H1 (cell line): ENCODE results near the gene GABPB1. TPM values are rescaled to one million over a fixed set of nuclear protein-coding genes. Genes with fewer than 3 reads are reported as not detected.

Experiments used
- CTCF ChIA-PET: fragments of 300-600 bp; sonication (Branson Sonifier 250); formaldehyde crosslinking; loops from one replicate; lab custom pipeline; 2021; ENCODE audit not compliant: partially characterized antibody; lab: Charles Lee
- POLR2A ChIA-PET: fragments of 300-600 bp; sonication (Branson Sonifier 250); formaldehyde crosslinking; loops from one replicate; lab custom pipeline; 2021; ENCODE audit warnings: inconsistent platforms; ENCODE audit not compliant: partially characterized antibody; lab: Charles Lee
- DNase-seq, 2 experiments: peaks; one replicate each; pipeline versions ENCODE4 v3.0.0 to v3.0.0-alpha.2; 2010 to 2022; ENCODE audit warnings: low spot score in 2 of 2, low read depth in 1 of 2, mixed read lengths in 1 of 2
- FAIRE-seq: peaks from 2 replicates; lab custom pipeline; 2011; peaks lifted over from hg19 to GRCh38; lab: Jason Lieb, UNC
- H2AFZ ChIP-seq: 2 replicates; pipeline ENCODE4 v1.8.1; 2012; ENCODE audit warnings: low read length, inconsistent platforms
- H2AK5ac ChIP-seq: 2 replicates; pipeline ENCODE4 v1.6.1; 2013; ENCODE audit warnings: low read depth, low read length
- H2BK120ac ChIP-seq: replicated peaks from 2 replicates; pipeline ENCODE3; 2013; ENCODE audit warnings: low read depth, low read length, inconsistent platforms
- H2BK12ac ChIP-seq: 2 replicates; pipeline ENCODE4 v1.6.1; 2013; ENCODE audit warnings: low read depth, low read length
- H2BK15ac ChIP-seq: 2 replicates; pipeline ENCODE4 v1.6.1; 2013; ENCODE audit warnings: low read length
- H2BK20ac ChIP-seq: 2 replicates; pipeline ENCODE4 v1.6.1; 2013; ENCODE audit warnings: low read length
- H2BK5ac ChIP-seq: 2 replicates; pipeline ENCODE4 v1.6.1; 2013; ENCODE audit warnings: low read depth, low read length
- H3K14ac ChIP-seq: 2 replicates; pipeline ENCODE4 v1.6.1; 2013; ENCODE audit warnings: inconsistent platforms; ENCODE audit not compliant: insufficient read length
- H3K18ac ChIP-seq: 2 replicates; pipeline ENCODE4 v1.6.1; 2013; ENCODE audit warnings: low read length; ENCODE audit errors: extremely low read depth
- H3K23ac ChIP-seq: 2 replicates; pipeline ENCODE4 v1.6.1; 2013; ENCODE audit warnings: inconsistent platforms; ENCODE audit not compliant: insufficient read length
- H3K23me2 ChIP-seq: 2 replicates; pipeline ENCODE4 v1.6.1; 2013; ENCODE audit warnings: low read depth, low read length
- H3K27ac ChIP-seq: 2 replicates; pipeline ENCODE4 v1.6.1; 2011; ENCODE audit warnings: low read depth, low read length, inconsistent platforms
- H3K27me3 ChIP-seq, 4 experiments: replicated peaks in 1 of 4; 1 replicate in 1 of 4; 2 replicates in 3 of 4; pipeline versions ENCODE4 v1.6.1 to v1.8.1; 2011 to 2013; ENCODE audit warnings: low read length in 3 of 4, mild to moderate bottlenecking in 3 of 4, inconsistent platforms in 2 of 4, mixed read lengths in 2 of 4, moderate library complexity in 1 of 4; ENCODE audit not compliant: control insufficient read depth in 3 of 4, insufficient read depth in 3 of 4; ENCODE audit errors: extremely low read depth in 1 of 4
- H3K36me3 ChIP-seq, 4 experiments: 2 replicates each; pipeline versions ENCODE4 v1.6.1 to v1.8.1; 2011 to 2013; ENCODE audit warnings: mild to moderate bottlenecking in 4 of 4, low read length in 3 of 4, moderate library complexity in 2 of 4, control low read depth in 1 of 4, inconsistent platforms in 1 of 4; ENCODE audit not compliant: insufficient read depth in 4 of 4, control insufficient read depth in 2 of 4
- H3K4ac ChIP-seq: replicated peaks from 2 replicates; pipeline ENCODE3; 2013; ENCODE audit warnings: low read length, low read depth, mixed read lengths, inconsistent platforms; ENCODE audit not compliant: insufficient read length
- H3K4me1 ChIP-seq, 4 experiments: replicated peaks in 1 of 4; 1 replicate in 1 of 4; 2 replicates in 3 of 4; pipeline versions ENCODE4 v1.6.1 to v1.8.1; 2011 to 2013; ENCODE audit warnings: low read length in 3 of 4, inconsistent platforms in 2 of 4, mixed read lengths in 1 of 4; ENCODE audit not compliant: insufficient read depth in 4 of 4, control insufficient read depth in 3 of 4
- H3K4me2 ChIP-seq, 2 experiments: 2 replicates each; pipeline versions ENCODE4 v1.6.1 to v1.8.1; 2011 to 2013; ENCODE audit warnings: low read depth in 2 of 2, low read length in 2 of 2, control low read depth in 1 of 2, inconsistent platforms in 1 of 2, mild to moderate bottlenecking in 1 of 2; ENCODE audit not compliant: insufficient read depth in 1 of 2
- H3K4me3 ChIP-seq, 4 experiments: fragments of 200-600, 300-600 bp in 1 of 4; sonication (generic), shearing (Covaris generic), sonication (Bioruptor Twin) in 1 of 4; 2 replicates each; pipeline versions ENCODE4 v1.5.1 to v1.8.1; 2011 to 2016; ENCODE audit warnings: low read length in 4 of 4, low read depth in 3 of 4, control low read depth in 2 of 4, inconsistent platforms in 2 of 4, mild to moderate bottlenecking in 2 of 4, mixed read lengths in 1 of 4, moderate library complexity in 1 of 4; ENCODE audit not compliant: insufficient read depth in 2 of 4; ENCODE audit errors: extremely low read depth in 1 of 4
- H3K56ac ChIP-seq: replicated peaks from 2 replicates; pipeline ENCODE3; 2013; ENCODE audit warnings: low read depth, mild to moderate bottlenecking, mixed read lengths, low read length, inconsistent platforms; ENCODE audit not compliant: insufficient read length
- H3K79me1 ChIP-seq: 2 replicates; pipeline ENCODE4 v1.6.1; 2013; ENCODE audit warnings: low read depth, low read length, control low read depth
- H3K79me2 ChIP-seq, 2 experiments: 2 replicates each; pipeline versions ENCODE4 v1.6.1 to v1.8.1; 2012 to 2013; ENCODE audit warnings: low read length in 2 of 2, mild to moderate bottlenecking in 2 of 2, inconsistent platforms in 1 of 2; ENCODE audit not compliant: insufficient read depth in 2 of 2, control insufficient read depth in 1 of 2
- H3K9ac ChIP-seq, 4 experiments: replicated peaks in 1 of 4; 1 replicate in 1 of 4; 2 replicates in 3 of 4; pipeline versions ENCODE4 v1.6.1 to v1.8.1; 2011 to 2013; ENCODE audit warnings: low read depth in 3 of 4, low read length in 3 of 4, control low read depth in 2 of 4, mild to moderate bottlenecking in 2 of 4, moderate library complexity in 2 of 4, inconsistent platforms in 1 of 4; ENCODE audit errors: extremely low read depth in 1 of 4
- H3K9me3 ChIP-seq, 2 experiments: 2 replicates each; pipeline versions ENCODE4 v1.6.1 to v1.8.1; 2012 to 2013; ENCODE audit warnings: mild to moderate bottlenecking in 2 of 2, moderate library complexity in 2 of 2, control low read depth in 1 of 2, inconsistent platforms in 1 of 2, low read depth in 1 of 2, low read length in 1 of 2, mixed read lengths in 1 of 2; ENCODE audit not compliant: insufficient read depth in 2 of 2
- H4K20me1 ChIP-seq, 2 experiments: replicated peaks in 1 of 2; 2 replicates each; pipeline versions ENCODE3 to v1.8.1; 2011 to 2013; ENCODE audit warnings: inconsistent platforms in 2 of 2, low read length in 2 of 2, mild to moderate bottlenecking in 1 of 2; ENCODE audit not compliant: insufficient read depth in 2 of 2, control insufficient read depth in 1 of 2
- H4K5ac ChIP-seq: 2 replicates; pipeline ENCODE4 v1.6.1; 2013; ENCODE audit warnings: low read length, low read depth, mixed read lengths, inconsistent platforms; ENCODE audit not compliant: insufficient read length
- H4K8ac ChIP-seq: 2 replicates; pipeline ENCODE4 v1.8.0; 2013; ENCODE audit warnings: mild to moderate bottlenecking, moderate library complexity, low read length, inconsistent platforms; ENCODE audit not compliant: insufficient read depth; ENCODE audit errors: extremely low read depth
- H4K91ac ChIP-seq: replicated peaks from 2 replicates; pipeline ENCODE3; 2013; ENCODE audit warnings: low read length, mixed read lengths, inconsistent platforms; ENCODE audit not compliant: insufficient read length
- ASH2L ChIP-seq: fragments of 200-600, 300-600 bp; sonication (generic); IDR thresholded peaks from one replicate; pipeline ENCODE4 v1.7.1; 2017; ENCODE audit warnings: low read length
- CHD2 ChIP-seq: IDR thresholded peaks from 2 replicates; pipeline ENCODE4 v1.6.1; 2012; ENCODE audit warnings: low read length, improper control_type of control experiment
- CREB1 ChIP-seq: IDR thresholded peaks from 2 replicates; pipeline ENCODE4 v1.6.1; 2012; ENCODE audit warnings: inconsistent platforms
- EP300 ChIP-seq, 2 experiments: IDR thresholded peaks; 1 replicate in 1 of 2; 2 replicates in 1 of 2; pipeline ENCODE4 v1.6.1; 2011 to 2012; ENCODE audit warnings: low read depth in 2 of 2, low read length in 2 of 2, mild to moderate bottlenecking in 2 of 2, borderline replicate concordance in 1 of 2, inconsistent platforms in 1 of 2, moderate library complexity in 1 of 2
- EZH2 ChIP-seq: fragments of 200-600 bp; sonication (generic); IDR thresholded peaks from 2 replicates; pipeline ENCODE4 v1.7.1; 2012; ENCODE audit warnings: low read depth, mild to moderate bottlenecking, moderate library complexity, low read length, inconsistent platforms; ENCODE audit not compliant: severe bottlenecking
- FOSL1 ChIP-seq: IDR thresholded peaks from 2 replicates; pipeline ENCODE4 v1.6.1; 2011; ENCODE audit warnings: mild to moderate bottlenecking, low read depth, low read length, moderate library complexity; ENCODE audit not compliant: insufficient read depth
- NRF1 ChIP-seq: IDR thresholded peaks from 2 replicates; pipeline ENCODE4 v1.6.1; 2011; ENCODE audit warnings: mild to moderate bottlenecking, low read depth, low read length, improper control_type of control experiment
- POLR2A ChIP-seq, 2 experiments: IDR thresholded peaks; 1 replicate in 1 of 2; 2 replicates in 1 of 2; pipeline ENCODE4 v1.6.1; 2011; ENCODE audit warnings: low read depth in 2 of 2, low read length in 2 of 2, mild to moderate bottlenecking in 2 of 2; ENCODE audit errors: control extremely low read depth in 1 of 2
- POLR2AphosphoS5 ChIP-seq: IDR thresholded peaks from 2 replicates; pipeline ENCODE4 v1.6.1; 2011; ENCODE audit warnings: low read depth, low read length
- SAP30 ChIP-seq: fragments of 300-600 bp; sonication (generic); IDR thresholded peaks from 2 replicates; pipeline ENCODE4 v1.7.1; 2012; ENCODE audit warnings: low read length, moderate library complexity, mild to moderate bottlenecking, inconsistent platforms; ENCODE audit not compliant: insufficient read depth, insufficient replicate concordance
- SIRT6 ChIP-seq: IDR thresholded peaks from one replicate; pipeline ENCODE4 v1.7.1; 2012; ENCODE audit warnings: low read length, inconsistent platforms
- SRF ChIP-seq: IDR thresholded peaks from 2 replicates; pipeline ENCODE4 v1.6.1; 2011; ENCODE audit warnings: mild to moderate bottlenecking, low read depth, low read length, moderate library complexity
- TBP ChIP-seq: IDR thresholded peaks from 2 replicates; pipeline ENCODE4 v1.6.1; 2011; ENCODE audit warnings: low read depth, low read length, improper control_type of control experiment
- USF2 ChIP-seq: IDR thresholded peaks from 2 replicates; pipeline ENCODE4 v1.6.1; 2011; ENCODE audit warnings: low read length, improper control_type of control experiment
- WGBS, 2 experiments: shearing (Covaris generic) in 1 of 2; methylation state at CpG; one replicate each; pipeline versions ENCODE4 v1.1.6 to v1.1.7; 2013 to 2015; ENCODE audit warnings: low lambda C conversion rate in 2 of 2, mixed read lengths in 2 of 2, inconsistent platforms in 1 of 2, low coverage in 1 of 2, missing lambda C conversion rate in 1 of 2; ENCODE audit not compliant: insufficient replicate concordance in 2 of 2, insufficient coverage in 1 of 2, insufficient read length in 1 of 2; ENCODE audit errors: extremely low coverage in 1 of 2, missing lambda C conversion rate in 1 of 2; 5-methylcytosine and 5-hydroxymethylcytosine counted together
- polyA plus RNA-seq, 7 experiments: library from polyadenylated mRNA; depleted of rRNA in 3 of 7; stranded (reverse) in 5 of 7; unstranded in 2 of 7; fragments of >200 nt in 5 of 7; fragments of 200-250 nt in 2 of 7; gene quantifications; 1 replicate in 5 of 7; 2 replicates in 1 of 7; 4 replicates in 1 of 7; pipeline versions ENCODE4 v1.2.1 to v1.2.3, GENCODE V29; 2011 to 2013; ENCODE audit warnings: missing spikeins in 2 of 7, mixed read lengths in 2 of 7
- total RNA-seq: library from RNA; stranded (reverse); fragmentation: NEBNext Ultra II Directional; extraction: Animal tissue kit (Norgen Biotek cat#: 25700); gene quantifications from 2 replicates; pipeline ENCODE4 v1.2.1, GENCODE V29; 2021

Gene GABPB1
- total and polyA plus RNA-seq, 2 of the 8 experiments (the other 6 are each of a cell fraction or from before 2014, with no cell fraction given), result 24.5 to 32.3 TPM

- Histone ChIP-seq H2AK5ac (no peak overlapping the region), H4K5ac (no peak overlapping the region), H2AFZ (no peak overlapping the region), H3K23me2 (no peaks in the 10 kb centered on the region), H2BK15ac (no peak overlapping the region), H4K91ac (no peak overlapping the region), H3K27me3 (no peaks in the 10 kb centered on the region), H3K79me2 (peaks cover 0 to 34% of the 10 kb centered on the region in 2 experiments; a peak in 2 of 4 replicates), H3K4me3 (no peak overlapping the region), H3K23ac (no peak overlapping the region), H3K4me2 (no peak overlapping the region), H2BK120ac (no peak overlapping the region), H3K27ac (no peak overlapping the region), H3K56ac (no peak overlapping the region), H4K20me1 (peaks cover 0 to 3% of the 10 kb centered on the region in 2 experiments), H2BK12ac (no peak overlapping the region), H4K8ac (no peak overlapping the region), H2BK20ac (no peak overlapping the region), H3K9me3 (no peaks in the 10 kb centered on the region), H3K79me1 (no peaks in the 10 kb centered on the region), H3K9ac (no peak overlapping the region), H3K36me3 (no peaks in the 10 kb centered on the region), H3K4ac (no peak overlapping the region), H3K18ac (no peak overlapping the region), H3K4me1 (no peaks in the 10 kb centered on the region), H3K14ac (no peak overlapping the region), H2BK5ac (no peak overlapping the region)
- 92% methylated on average over 7 of the region's 7 CpGs; no CpG with 5 or more reads in 1 of the 2 experiments for WGBS, 2 experiments
- DNase-seq, result no peak
- FAIRE-seq, result no peak
- CTCF ChIA-PET, result no interaction called here
- POLR2A ChIA-PET, result interaction anchor here (4.4 kb wide), 1 partner anchor 13 kb away, joined by 30 read pairs; the partner anchor contains the start of gene GABPB1
- TF ChIP-seq POLR2A (IDR thresholded peaks at IDR 0.05; ENCODE audit: control extremely low read depth in 1 of 2, low read depth in 2 of 2, low read length in 2 of 2), result no peak
- TF ChIP-seq POLR2AphosphoS5, result no peak
- TF ChIP-seq TBP, result no peak
- TF ChIP-seq SIRT6, result no peak
- no peak for TF ChIP-seq USF2
- no peak for TF ChIP-seq FOSL1
- TF ChIP-seq CREB1, result no peak
- TF ChIP-seq SAP30, result no peak
- no peak for TF ChIP-seq EZH2
- TF ChIP-seq SRF, result no peak
- no peak for TF ChIP-seq NRF1
- no peak for TF ChIP-seq CHD2
- TF ChIP-seq EP300 (IDR thresholded peaks at IDR 0.05; ENCODE audit: borderline replicate concordance in 1 of 2, low read depth in 2 of 2, low read length in 2 of 2), result no peak
- TF ChIP-seq ASH2L, result no peak
Observed at GRCh38 chr15:50341616-50342136, 13.3 kb downstream of the GABPB1 start.
